GM18873 (cell line): Measurements from ENCODE around the gene DSCAM.
"Not testable (repeated sequence)": the region's sequence is repeated elsewhere in the genome, so short reads cannot be mapped to it uniquely, and the experiment has no call there.

Source experiments
- ATAC-seq: cut with Tn5 transposase; IDR thresholded peaks from one replicate; pipeline ENCODE4 v1.9.1; 2021; ENCODE audit warnings: mild to moderate bottlenecking, moderate library complexity, moderate number of reproducible peaks; ENCODE audit not compliant: unreplicated experiment, low FRiP score

Gene DSCAM

GRCh38 chr21:40276001-40276400, 571.0 kb downstream of the DSCAM start:
- ATAC-seq = no peak

- ATAC-seq = no peak
Observed at GRCh38 chr21:40272037-40272436, 574.9 kb downstream of the DSCAM start.

GRCh38 chr21:40271164-40271563, 575.8 kb downstream of the DSCAM start:
- no peak for ATAC-seq

- ATAC-seq = no peak
Observed at GRCh38 chr21:40270047-40270446, 576.9 kb downstream of the DSCAM start.

- no peak for ATAC-seq
Observed at GRCh38 chr21:40269239-40269638, 577.7 kb downstream of the DSCAM start.

GRCh38 chr21:40258456-40258855, 588.5 kb downstream of the DSCAM start:
- ATAC-seq = not testable (repeated sequence)

- ATAC-seq = no peak
Observed at GRCh38 chr21:40257342-40257741, 589.6 kb downstream of the DSCAM start.

- no peak for ATAC-seq
Observed at GRCh38 chr21:40255518-40256444, 591.2 kb downstream of the DSCAM start.

- no peak for ATAC-seq
Observed at GRCh38 chr21:40254540-40255465, 592.2 kb downstream of the DSCAM start.

- ATAC-seq = no peak
Observed at GRCh38 chr21:40253112-40253511, 593.8 kb downstream of the DSCAM start.

- no peak for ATAC-seq
Observed at GRCh38 chr21:40250514-40251294, 596.3 kb downstream of the DSCAM start.

GRCh38 chr21:40244981-40245380, 602.0 kb downstream of the DSCAM start:
- ATAC-seq = no peak

GRCh38 chr21:40243685-40244084, 603.3 kb downstream of the DSCAM start:
- ATAC-seq = no peak

- no peak for ATAC-seq
Observed at GRCh38 chr21:40242586-40243265, 604.2 kb downstream of the DSCAM start.

GRCh38 chr21:40235528-40235927, 611.4 kb downstream of the DSCAM start:
- ATAC-seq = no peak

GRCh38 chr21:40231979-40232378, 615.0 kb downstream of the DSCAM start:
- ATAC-seq = no peak

GRCh38 chr21:40227096-40227495, 619.9 kb downstream of the DSCAM start:
- no peak for ATAC-seq

- ATAC-seq = no peak
Observed at GRCh38 chr21:40215941-40216340, 631.0 kb downstream of the DSCAM start.

GRCh38 chr21:40210251-40210650, 636.7 kb downstream of the DSCAM start:
- ATAC-seq = no peak

GRCh38 chr21:40208948-40209345, 638.0 kb downstream of the DSCAM start:
- no peak for ATAC-seq
